DND-41 (cell line): ENCODE results near the gene CLIC6.

ENCODE experiments used
- ATAC-seq: fragments of 200-7000 bp; cut with Tn5 transposase; 3 replicates; pipeline ENCODE4 v1.9.1; 2021; ENCODE audit warnings: low read depth; ENCODE audit not compliant: insufficient read depth
- DNase-seq: peaks from one replicate; pipeline ENCODE4 v3.0.0-alpha.2; 2020
- H2AFZ ChIP-seq: 2 replicates; pipeline ENCODE4 v1.6.0; 2012; ENCODE audit warnings: low read depth, low read length
- H3K27ac ChIP-seq: 2 replicates; pipeline ENCODE4 v1.5.1; 2012; ENCODE audit warnings: low read length, inconsistent platforms
- H3K27me3 ChIP-seq: fragments of 200-600 bp; sonication (generic); 2 replicates; pipeline ENCODE4 v1.6.0; 2012; ENCODE audit warnings: low read length, mild to moderate bottlenecking, inconsistent platforms; ENCODE audit not compliant: insufficient read depth, poor library complexity
- H3K36me3 ChIP-seq: 2 replicates; pipeline ENCODE4 v1.5.1; 2012; ENCODE audit warnings: low read length, inconsistent platforms; ENCODE audit not compliant: insufficient read depth
- H3K4me1 ChIP-seq: 2 replicates; pipeline ENCODE4 v1.5.1; 2012; ENCODE audit warnings: mild to moderate bottlenecking, low read length; ENCODE audit not compliant: insufficient read depth
- H3K4me2 ChIP-seq: 2 replicates; pipeline ENCODE4 v1.6.0; 2012; ENCODE audit warnings: mild to moderate bottlenecking, moderate library complexity, low read length, inconsistent platforms; ENCODE audit not compliant: insufficient read depth
- H3K4me3 ChIP-seq, 2 experiments: fragments of 200-600 bp in 1 of 2; shearing (Covaris generic) in 1 of 2; 2 replicates each; pipeline ENCODE4 v1.5.1; 2012 to 2016; ENCODE audit warnings: inconsistent platforms in 2 of 2, low read length in 2 of 2, mild to moderate bottlenecking in 2 of 2, low read depth in 1 of 2, moderate library complexity in 1 of 2
- H3K79me2 ChIP-seq: 2 replicates; pipeline ENCODE4 v1.6.0; 2012; ENCODE audit warnings: low read length, inconsistent platforms; ENCODE audit not compliant: insufficient read depth
- H3K9ac ChIP-seq: 2 replicates; pipeline ENCODE4 v1.6.0; 2012; ENCODE audit warnings: low read depth, mild to moderate bottlenecking, inconsistent platforms, low read length, moderate library complexity
- H3K9me3 ChIP-seq: 2 replicates; pipeline ENCODE4 v1.5.1; 2012; ENCODE audit warnings: low read length, moderate library complexity, mild to moderate bottlenecking, inconsistent platforms; ENCODE audit not compliant: insufficient read depth, severe bottlenecking
- H4K20me1 ChIP-seq: 2 replicates; pipeline ENCODE4 v1.6.0; 2012; ENCODE audit warnings: low read length; ENCODE audit not compliant: insufficient read depth
- EZH2 ChIP-seq: IDR thresholded peaks from 3 replicates; pipeline ENCODE4 v1.6.1; 2012; ENCODE audit warnings: borderline replicate concordance, low read depth, mild to moderate bottlenecking, moderate library complexity, low read length, inconsistent platforms; ENCODE audit not compliant: severe bottlenecking
- TF ChIP-seq, protein P1 (sequence below): IDR thresholded peaks from 2 replicates; pipeline ENCODE4 v1.5.1; 2012; ENCODE audit warnings: borderline replicate concordance, low read length, moderate library complexity, mild to moderate bottlenecking; ENCODE audit not compliant: poor library complexity, severe bottlenecking; ENCODE audit errors: extremely low read depth

CLIC6 gene

GRCh38 chr21:34690041-34690792, 21.4 kb downstream of the CLIC6 start:
- H3K9ac ChIP-seq = no peak overlapping the region
- no peak overlapping the region for H2AFZ ChIP-seq
- no peak for DNase-seq
- no peaks in the 10 kb centered on the region for H3K36me3 ChIP-seq
- H3K79me2 ChIP-seq = no peaks in the 10 kb centered on the region
- peaks cover 3% of the 10 kb centered on the region for H3K27me3 ChIP-seq
- no peak overlapping the region for H3K27ac ChIP-seq
- H3K4me1 ChIP-seq = no peaks in the 10 kb centered on the region
- no peak overlapping the region for H3K4me2 ChIP-seq
- TF ChIP-seq, protein P1, sequence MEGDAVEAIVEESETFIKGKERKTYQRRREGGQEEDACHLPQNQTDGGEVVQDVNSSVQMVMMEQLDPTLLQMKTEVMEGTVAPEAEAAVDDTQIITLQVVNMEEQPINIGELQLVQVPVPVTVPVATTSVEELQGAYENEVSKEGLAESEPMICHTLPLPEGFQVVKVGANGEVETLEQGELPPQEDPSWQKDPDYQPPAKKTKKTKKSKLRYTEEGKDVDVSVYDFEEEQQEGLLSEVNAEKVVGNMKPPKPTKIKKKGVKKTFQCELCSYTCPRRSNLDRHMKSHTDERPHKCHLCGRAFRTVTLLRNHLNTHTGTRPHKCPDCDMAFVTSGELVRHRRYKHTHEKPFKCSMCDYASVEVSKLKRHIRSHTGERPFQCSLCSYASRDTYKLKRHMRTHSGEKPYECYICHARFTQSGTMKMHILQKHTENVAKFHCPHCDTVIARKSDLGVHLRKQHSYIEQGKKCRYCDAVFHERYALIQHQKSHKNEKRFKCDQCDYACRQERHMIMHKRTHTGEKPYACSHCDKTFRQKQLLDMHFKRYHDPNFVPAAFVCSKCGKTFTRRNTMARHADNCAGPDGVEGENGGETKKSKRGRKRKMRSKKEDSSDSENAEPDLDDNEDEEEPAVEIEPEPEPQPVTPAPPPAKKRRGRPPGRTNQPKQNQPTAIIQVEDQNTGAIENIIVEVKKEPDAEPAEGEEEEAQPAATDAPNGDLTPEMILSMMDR = no peak
- TF ChIP-seq EZH2 = no peak
- H3K4me3 ChIP-seq = no peak overlapping the region
- ATAC-seq = no peak
- no peaks in the 10 kb centered on the region for H4K20me1 ChIP-seq
- no peaks in the 10 kb centered on the region for H3K9me3 ChIP-seq

DNA sequence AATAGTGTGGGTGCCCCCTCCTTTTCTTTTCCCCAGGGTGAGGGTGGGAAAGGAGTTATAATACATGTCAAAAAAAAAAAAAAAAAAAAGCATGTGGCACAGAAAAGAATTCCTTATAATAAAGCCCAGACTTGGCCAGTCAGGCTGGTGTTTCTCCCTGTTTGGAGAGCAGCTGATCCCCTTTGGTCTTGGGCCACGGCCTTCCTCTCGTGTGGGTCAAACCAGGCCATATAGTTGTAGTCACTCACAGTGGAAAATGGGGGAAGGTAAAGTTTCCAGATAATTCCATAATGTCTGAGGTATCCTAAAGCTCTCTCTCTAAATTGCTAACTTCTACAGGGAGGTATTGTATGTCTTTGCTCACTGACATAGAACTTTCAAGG, 22.0 kb downstream of the CLIC6 start:
- Histone ChIP-seq H3K4me1 (no peaks in the 10 kb centered on the region), H3K27ac (no peak overlapping the region), H3K9ac (no peak overlapping the region), H3K4me2 (no peak overlapping the region), H3K4me3 (no peak overlapping the region), H3K79me2 (no peaks in the 10 kb centered on the region), H3K9me3 (no peaks in the 10 kb centered on the region), H2AFZ (no peak overlapping the region), H3K36me3 (no peaks in the 10 kb centered on the region), H3K27me3 (peaks cover 3% of the 10 kb centered on the region), H4K20me1 (no peaks in the 10 kb centered on the region)
- TF ChIP-seq, protein P1 = no peak
- no peak for TF ChIP-seq EZH2
- no peak for DNase-seq
- no peak for ATAC-seq

GRCh38 chr21:34691390-34692032, 22.7 kb downstream of the CLIC6 start:
- H3K4me2 ChIP-seq = no peak overlapping the region

More at GRCh38 chr21:34691390-34692032, 22.7 kb downstream of the CLIC6 start:
- H3K27ac ChIP-seq = no peak overlapping the region
- no peak overlapping the region for H3K4me3 ChIP-seq
- H3K27me3 ChIP-seq = peaks cover 3% of the 10 kb centered on the region
- H3K4me1 ChIP-seq = no peaks in the 10 kb centered on the region
- H3K36me3 ChIP-seq = no peaks in the 10 kb centered on the region
- no peak overlapping the region for H3K9ac ChIP-seq
- H4K20me1 ChIP-seq = no peaks in the 10 kb centered on the region
- no peak overlapping the region for H2AFZ ChIP-seq
- no peak for ATAC-seq
- no peaks in the 10 kb centered on the region for H3K79me2 ChIP-seq
- TF ChIP-seq, protein P1 = no peak
- no peak for DNase-seq
- H3K9me3 ChIP-seq = no peaks in the 10 kb centered on the region
